Nephron progenitor cell (in vitro differentiated cells): ENCODE results near the gene NLRC5.
"Not testable (repeated sequence)": the region's sequence is repeated elsewhere in the genome, so short reads cannot be mapped to it uniquely, and the experiment has no call there.

Experiments used
- DNase-seq: peaks from one replicate; pipeline ENCODE4 v3.0.0; 2021
- H3K27ac Mint-ChIP-seq: 2 replicates; pipeline ENCODE4 v1.8.0; 2021; ENCODE audit warnings: mild to moderate bottlenecking, moderate library complexity, mixed read lengths
- H3K27me3 Mint-ChIP-seq: 2 replicates; pipeline ENCODE4 v1.8.0; 2021; ENCODE audit warnings: mild to moderate bottlenecking, low read depth, mixed read lengths; ENCODE audit not compliant: poor library complexity
- H3K36me3 Mint-ChIP-seq: 2 replicates; pipeline ENCODE4 v1.8.0; 2021; ENCODE audit warnings: low read depth, mixed read lengths
- H3K4me1 Mint-ChIP-seq: 2 replicates; pipeline ENCODE4 v1.8.0; 2021; ENCODE audit warnings: mixed read lengths
- H3K4me3 Mint-ChIP-seq: 2 replicates; pipeline ENCODE4 v1.8.0; 2021; ENCODE audit warnings: mild to moderate bottlenecking, moderate library complexity, mixed read lengths
- H3K9me3 Mint-ChIP-seq: 2 replicates; pipeline ENCODE4 v1.8.0; 2021; ENCODE audit warnings: mild to moderate bottlenecking, moderate library complexity, mixed read lengths
- TF ChIP-seq, protein P1 (sequence below): fragments of 200-600 bp; sonication (generic); IDR thresholded peaks from 2 replicates; pipeline ENCODE4 v1.5.0; 2021; ENCODE audit warnings: antibody characterized with exemption

Gene NLRC5

DNA sequence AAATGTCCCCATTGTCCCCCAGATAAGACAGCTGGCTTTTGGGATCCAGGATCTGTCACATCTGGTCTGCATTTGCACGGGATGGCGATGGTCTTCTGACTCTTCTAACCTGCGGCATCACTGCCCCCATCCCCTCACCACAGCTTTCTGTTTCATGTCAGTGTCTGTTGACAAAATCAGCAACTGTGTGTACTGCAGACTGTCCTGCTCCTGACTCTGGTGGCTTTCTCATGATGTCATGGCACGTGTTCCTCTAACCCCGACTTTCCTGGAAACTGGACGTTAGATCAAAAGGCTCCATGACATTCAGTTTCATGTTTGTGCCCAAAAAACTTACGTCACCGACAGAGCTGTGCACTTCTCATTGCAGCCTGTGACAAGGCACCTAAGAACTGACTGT lies 73.0 kb downstream of the NLRC5 start:
- Mint-ChIP-seq H3K27me3 (peaks cover 14% of the 10 kb centered on the region), H3K9me3 (no peaks in the 10 kb centered on the region), H3K36me3 (no peaks in the 10 kb centered on the region), H3K27ac (peak overlapping the region; percentile 19), H3K4me3 (no peak overlapping the region), H3K4me1 (peaks cover 6% of the 10 kb centered on the region)
- TF ChIP-seq, protein P1, sequence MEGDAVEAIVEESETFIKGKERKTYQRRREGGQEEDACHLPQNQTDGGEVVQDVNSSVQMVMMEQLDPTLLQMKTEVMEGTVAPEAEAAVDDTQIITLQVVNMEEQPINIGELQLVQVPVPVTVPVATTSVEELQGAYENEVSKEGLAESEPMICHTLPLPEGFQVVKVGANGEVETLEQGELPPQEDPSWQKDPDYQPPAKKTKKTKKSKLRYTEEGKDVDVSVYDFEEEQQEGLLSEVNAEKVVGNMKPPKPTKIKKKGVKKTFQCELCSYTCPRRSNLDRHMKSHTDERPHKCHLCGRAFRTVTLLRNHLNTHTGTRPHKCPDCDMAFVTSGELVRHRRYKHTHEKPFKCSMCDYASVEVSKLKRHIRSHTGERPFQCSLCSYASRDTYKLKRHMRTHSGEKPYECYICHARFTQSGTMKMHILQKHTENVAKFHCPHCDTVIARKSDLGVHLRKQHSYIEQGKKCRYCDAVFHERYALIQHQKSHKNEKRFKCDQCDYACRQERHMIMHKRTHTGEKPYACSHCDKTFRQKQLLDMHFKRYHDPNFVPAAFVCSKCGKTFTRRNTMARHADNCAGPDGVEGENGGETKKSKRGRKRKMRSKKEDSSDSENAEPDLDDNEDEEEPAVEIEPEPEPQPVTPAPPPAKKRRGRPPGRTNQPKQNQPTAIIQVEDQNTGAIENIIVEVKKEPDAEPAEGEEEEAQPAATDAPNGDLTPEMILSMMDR, result no peak
- DNase-seq, result no peak

DNA sequence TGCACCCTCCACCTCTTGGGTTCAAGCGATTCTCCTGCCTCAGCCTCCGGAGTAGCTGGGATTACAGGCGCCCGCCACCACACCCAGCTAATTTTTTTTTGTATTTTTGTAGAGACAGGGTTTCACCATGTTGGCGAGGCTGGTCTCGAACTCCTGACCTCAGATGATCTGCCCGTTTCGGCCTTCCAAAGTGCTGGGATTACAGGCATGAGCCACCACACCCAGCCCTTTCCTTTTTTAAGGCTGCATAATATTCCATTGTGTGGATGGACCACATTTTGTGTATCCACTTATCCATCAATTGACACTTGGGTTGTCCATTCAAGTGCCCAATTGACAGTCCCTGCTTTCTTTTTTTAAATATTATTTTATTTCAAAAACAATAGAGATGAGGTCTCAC lies 73.8 kb downstream of the NLRC5 start:
- not testable (repeated sequence) for H3K4me3 Mint-ChIP-seq, H3K9me3 Mint-ChIP-seq, DNase-seq, H3K4me1 Mint-ChIP-seq, H3K27me3 Mint-ChIP-seq, H3K36me3 Mint-ChIP-seq, H3K27ac Mint-ChIP-seq

DNA sequence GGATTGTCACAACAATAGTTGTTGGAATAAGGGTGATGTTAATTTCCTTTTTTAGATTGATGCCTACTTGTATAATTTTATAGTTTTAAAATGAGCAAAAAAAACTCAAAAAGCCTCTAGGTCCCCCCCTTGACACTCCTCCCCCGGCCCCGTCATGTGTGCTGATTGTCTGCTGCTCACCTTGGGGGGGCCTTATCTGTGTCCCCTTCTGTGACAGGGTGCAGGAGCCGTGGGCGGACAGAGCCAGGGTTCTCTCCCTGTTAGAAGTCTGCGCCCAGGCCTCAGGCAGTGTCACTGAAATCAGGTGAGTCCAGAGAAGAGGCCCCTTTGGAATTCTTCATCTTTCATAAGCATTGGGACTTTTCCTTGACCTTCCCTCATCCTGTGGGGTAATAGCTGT lies 75.6 kb downstream of the NLRC5 start:
- Mint-ChIP-seq H3K4me3 (no peak overlapping the region), H3K36me3 (no peaks in the 10 kb centered on the region), H3K27me3 (peaks cover 12% of the 10 kb centered on the region), H3K9me3 (no peaks in the 10 kb centered on the region), H3K4me1 (peaks cover 12% of the 10 kb centered on the region), H3K27ac (no peak overlapping the region)
- DNase-seq, result no peak
- TF ChIP-seq, protein P1, result no peak

DNA sequence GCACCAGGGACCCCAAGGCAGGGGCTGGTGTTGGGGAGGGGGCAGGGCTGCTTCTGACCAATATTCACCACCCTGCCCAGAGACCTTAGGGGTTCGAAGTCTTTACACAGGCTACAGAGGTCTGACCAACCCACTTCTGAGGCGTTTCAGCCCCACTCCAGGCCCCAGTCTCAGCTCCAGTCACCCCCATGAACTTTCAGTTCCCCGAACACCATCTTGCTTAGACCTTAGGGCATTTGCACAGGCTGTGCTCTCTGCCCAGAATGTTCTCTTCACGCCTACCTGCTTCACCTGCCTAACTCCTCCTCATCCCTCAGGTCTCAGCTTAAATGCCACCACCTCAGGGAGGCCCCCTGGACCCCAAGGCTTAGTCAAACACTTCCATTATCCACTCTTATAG lies 77.3 kb downstream of the NLRC5 start:
- TF ChIP-seq, protein P1, result no peak
- peaks cover 10% of the 10 kb centered on the region for H3K4me1 Mint-ChIP-seq
- H3K27me3 Mint-ChIP-seq, result peaks cover 12% of the 10 kb centered on the region
- no peaks in the 10 kb centered on the region for H3K36me3 Mint-ChIP-seq
- H3K4me3 Mint-ChIP-seq, result no peak overlapping the region
- no peaks in the 10 kb centered on the region for H3K9me3 Mint-ChIP-seq
- no peak for DNase-seq
- no peak overlapping the region for H3K27ac Mint-ChIP-seq

DNA sequence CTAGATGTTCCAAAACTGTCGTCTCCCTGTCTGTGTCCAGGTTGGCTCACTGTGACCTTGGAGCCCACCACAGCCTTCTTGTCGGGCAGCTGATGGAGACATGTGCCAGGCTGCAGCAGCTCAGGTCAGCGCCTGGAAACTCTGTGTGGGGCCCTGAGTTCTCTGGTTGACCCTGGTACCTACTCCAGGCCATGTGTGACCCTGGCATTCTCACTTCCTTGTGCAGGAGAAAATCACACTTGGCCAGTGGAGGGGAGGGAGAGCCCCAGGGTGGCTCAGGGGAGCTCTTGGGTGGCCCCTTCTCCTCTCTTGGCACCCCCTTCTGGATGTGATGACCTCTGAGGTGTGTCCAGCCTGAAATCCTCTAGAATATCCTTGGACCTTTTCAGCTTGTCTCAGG lies 78.0 kb downstream of the NLRC5 start:
- Mint-ChIP-seq H3K27ac (no peak overlapping the region), H3K4me1 (peaks cover 6% of the 10 kb centered on the region), H3K4me3 (no peak overlapping the region), H3K9me3 (no peaks in the 10 kb centered on the region), H3K36me3 (no peaks in the 10 kb centered on the region), H3K27me3 (peaks cover 18% of the 10 kb centered on the region)
- TF ChIP-seq, protein P1, result no peak
- DNase-seq, result no peak

DNA sequence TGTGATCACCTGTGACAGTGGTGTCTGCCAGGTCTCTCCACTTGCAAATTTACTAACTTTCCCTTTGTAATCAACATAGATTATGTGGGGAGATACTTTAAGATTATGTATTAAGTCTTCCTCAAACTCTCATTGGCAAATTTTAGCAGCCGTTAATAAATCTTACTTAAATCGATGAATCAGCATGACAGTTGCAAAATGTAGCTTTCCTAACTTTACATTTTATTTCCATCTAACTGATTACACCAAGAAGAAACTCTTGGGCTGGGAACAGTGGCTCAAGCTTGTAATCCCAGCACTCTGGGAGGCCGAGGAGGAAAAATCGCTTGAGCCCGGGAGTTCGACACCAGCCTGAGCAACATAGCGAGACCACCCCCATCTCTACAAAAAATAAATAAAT lies 79.7 kb downstream of the NLRC5 start:
- peaks cover 26% of the 10 kb centered on the region for H3K27me3 Mint-ChIP-seq
- no peak overlapping the region for H3K27ac Mint-ChIP-seq
- no peak for DNase-seq
- TF ChIP-seq, protein P1, result no peak
- no peaks in the 10 kb centered on the region for H3K9me3 Mint-ChIP-seq
- H3K4me1 Mint-ChIP-seq, result peaks cover 11% of the 10 kb centered on the region
- H3K36me3 Mint-ChIP-seq, result no peaks in the 10 kb centered on the region
- no peak overlapping the region for H3K4me3 Mint-ChIP-seq
